HG03066 (cell line): Measurements from ENCODE around the gene NHERF2.
"Not testable (repeated sequence)": the region's sequence is repeated elsewhere in the genome, so short reads cannot be mapped to it uniquely, and the experiment has no call there.

Experiments
- ATAC-seq: cut with Tn5 transposase; IDR thresholded peaks from one replicate; pipeline ENCODE4 v1.9.1; 2021; ENCODE audit warnings: low read depth; ENCODE audit not compliant: unreplicated experiment

NHERF2 gene

DNA sequence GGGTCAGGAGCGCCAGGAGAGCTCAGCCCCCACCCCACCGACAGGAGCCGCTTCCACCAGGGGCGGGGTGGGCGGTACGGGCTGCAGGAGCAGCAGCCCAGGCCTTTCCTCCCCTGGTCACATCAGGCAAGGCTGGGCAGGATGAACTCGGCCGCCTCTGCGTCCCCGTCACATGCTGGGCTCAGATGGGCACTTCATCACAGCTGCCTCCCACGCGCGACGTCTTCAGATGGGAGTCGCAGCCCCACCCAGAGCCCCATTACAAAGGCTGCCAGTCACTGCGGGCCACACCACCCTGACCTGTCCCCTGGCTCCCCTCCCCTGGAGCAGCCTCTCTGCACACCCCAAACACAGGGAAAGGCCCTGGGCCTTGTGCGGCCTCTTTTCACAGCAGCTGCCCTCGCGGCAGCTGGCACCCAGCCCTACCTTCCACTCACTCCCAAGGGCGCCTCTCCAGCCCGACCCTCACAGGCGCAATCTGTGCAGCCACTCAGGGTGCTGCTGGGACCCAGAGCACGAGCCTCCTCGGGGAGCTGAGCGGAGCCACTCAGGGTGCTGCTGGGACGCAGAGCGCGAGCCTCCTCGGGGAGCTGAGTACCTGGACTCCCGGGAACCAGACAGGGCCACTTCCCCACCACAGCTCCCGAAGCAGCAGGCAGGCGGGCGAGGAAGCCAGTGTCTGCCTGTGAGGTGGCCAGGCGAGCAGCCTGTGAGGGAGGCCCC lies 21.7 kb upstream of the NHERF2 start:
- no peak for ATAC-seq

DNA sequence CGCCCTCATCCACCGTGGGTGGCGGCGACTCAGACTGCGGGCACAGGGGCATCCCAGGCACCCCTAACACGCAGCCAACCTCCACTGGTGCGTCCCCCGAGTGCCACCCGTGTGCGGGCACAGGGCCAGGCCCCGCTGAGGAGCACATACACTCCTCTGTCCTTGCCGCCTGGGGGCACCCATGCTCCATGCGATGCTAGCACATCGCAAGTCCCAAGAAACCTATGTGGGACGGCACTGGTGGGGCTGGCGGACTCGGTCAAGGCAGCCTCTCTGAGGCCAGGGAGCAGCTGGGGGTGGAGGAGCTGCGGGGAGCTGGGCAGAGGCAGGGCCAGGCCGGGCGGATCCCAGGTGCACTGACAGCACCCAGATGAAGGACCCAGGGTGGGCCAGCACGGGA lies 21.1 kb upstream of the NHERF2 start:
- ATAC-seq, result no peak

- no peak for ATAC-seq
These were observed 20.4 kb upstream of the NHERF2 start for GRCh38 chr16:2006317-2006716.

DNA sequence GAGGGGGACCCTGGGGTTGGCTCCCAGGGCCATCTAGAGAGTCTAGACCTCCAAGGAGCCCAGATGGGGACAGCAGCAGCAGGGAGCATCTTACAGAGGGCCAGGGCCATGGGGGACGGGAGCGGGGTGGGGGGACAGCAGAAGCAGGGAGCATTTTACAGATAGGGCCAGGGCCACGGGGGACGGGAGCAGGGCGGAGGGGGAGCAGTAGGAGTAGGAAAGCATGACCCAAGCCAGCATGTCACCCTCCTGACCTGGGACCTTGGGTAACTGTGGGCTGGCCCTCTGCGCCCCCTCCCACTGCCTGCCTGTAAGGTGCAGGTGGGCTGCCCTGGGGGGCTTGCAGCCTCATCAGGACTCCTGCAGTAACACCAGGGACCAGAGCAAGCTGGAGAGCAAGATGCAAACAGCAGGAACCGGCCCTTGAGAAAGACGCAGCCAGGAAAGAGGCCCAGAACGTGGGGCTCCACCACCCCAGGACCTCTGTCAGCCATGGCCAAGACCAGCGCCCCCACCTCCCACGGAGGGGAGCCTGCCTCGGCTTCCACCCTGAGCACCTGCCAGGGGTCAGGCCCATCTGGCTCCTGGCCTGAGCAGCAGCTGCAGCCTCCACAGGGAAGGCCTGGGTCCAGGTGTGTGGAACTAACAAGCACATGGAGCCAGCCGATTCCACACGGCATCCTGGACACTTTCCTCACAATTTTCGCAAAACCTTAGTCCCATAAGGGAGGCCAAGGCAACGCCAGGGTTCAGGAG lies 19.4 kb upstream of the NHERF2 start:
- no peak for ATAC-seq

DNA sequence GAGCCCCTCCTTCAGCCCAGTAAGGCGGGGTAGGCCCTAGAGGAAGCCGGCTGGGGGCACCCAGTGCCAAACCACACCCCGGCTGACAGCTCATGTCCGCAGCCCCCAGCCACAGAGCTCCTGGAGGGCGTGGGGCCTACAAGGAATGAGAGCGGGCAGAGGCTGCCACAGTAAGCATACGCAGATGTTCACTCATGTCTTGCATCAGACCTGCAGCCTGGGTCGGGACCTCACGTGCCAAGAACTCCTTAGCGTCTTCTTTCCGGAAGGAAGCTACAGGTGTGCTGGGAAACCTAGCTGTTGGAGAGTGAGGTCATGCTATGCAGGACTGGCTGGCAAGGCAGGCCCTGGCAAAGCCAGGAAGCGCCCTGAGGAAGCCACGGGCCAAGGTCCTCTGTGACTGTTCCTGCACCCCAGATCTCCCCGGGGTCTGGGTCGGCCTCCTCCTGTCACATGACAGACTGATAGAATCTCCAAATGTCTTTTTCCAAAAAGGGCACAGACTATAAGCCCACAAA lies 18.6 kb upstream of the NHERF2 start:
- ATAC-seq, result no peak

DNA sequence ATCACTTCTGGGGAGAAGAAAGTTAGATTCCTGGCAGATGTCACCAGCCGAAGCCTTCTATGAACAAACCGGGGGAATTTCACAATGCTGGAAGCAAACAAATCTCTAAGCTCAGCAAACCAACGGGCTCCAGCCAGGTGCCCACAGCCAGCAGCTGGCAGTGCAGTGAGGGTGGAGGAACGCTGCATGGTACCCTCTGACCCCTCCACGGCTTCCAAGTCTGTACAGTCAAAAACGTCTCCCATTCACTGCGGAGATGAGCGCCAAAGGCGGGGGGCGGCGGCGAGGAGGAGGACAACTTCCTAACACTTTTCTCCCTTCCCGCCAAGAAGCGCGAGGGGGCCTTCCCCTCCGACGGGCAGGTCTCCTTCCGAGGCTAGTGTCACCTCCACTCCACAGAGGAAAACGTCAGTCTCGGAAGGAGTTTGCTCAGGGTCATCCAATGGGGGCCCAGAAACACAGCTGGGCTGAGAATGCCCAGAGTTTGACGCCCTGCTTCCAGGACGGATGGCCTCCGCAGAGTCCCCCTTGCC lies 18.0 kb upstream of the NHERF2 start:
- ATAC-seq, result peak; percentile 15

DNA sequence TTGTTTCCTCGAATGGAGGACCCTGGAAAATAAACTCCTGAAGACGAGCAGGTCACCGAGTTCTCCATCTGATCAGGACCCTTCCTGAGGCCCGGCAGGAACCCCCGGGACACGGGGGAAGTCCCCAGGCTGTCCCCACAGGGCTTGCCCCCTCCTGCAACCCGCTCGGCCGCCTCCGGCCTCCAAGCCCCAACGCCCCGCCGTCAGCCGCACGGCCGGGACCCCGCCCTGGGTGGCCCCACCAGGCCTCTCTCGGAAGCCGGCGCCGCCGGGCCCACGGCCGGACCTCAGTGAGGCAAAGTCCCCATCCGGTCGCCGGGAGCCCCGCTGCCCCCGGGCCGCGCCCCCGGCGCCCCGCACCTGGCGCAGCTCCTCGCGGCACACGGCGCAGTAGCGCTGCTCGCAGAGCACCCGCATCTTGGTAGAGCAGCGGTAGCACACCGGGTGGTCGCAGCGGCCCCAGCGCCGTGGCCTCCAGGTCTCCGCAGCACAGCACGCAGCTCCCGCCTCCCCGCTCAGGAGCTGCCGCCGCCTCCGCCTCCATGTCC lies 17.5 kb upstream of the NHERF2 start:
- ATAC-seq, result peak; percentile 16

DNA sequence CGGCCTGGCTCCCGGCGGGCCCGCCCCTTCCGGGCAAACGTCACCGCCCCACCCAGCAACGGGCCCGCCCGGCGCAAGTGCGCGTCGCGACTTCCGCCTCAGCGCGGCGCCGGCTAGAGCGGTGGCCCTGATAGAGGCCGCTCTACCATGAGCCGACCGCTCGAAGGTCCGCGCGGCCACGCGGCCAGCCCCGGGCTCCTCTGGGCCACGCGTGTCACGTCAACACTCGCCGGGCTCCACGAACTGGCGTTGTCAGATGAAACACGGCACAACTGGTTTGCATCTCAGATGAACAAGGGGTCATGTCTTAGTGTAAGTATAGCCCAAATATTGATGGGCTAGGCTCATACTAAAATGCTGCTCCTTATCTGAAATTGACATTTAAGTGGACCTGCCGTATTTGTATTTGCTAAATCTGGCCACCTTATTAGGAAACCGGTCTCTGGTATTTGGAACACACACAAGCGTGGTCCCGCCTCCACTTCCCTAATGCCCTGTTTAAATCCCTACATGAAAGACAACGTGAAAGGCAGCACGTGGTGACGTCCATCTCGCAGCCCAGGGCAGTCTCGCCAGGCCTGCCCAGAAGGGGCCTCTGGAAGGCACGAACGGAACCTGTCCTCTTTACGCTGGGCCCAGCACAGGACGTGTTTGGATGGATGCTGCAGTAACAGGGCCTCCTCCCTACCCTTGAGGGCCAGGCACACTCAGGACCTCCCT lies 16.8 kb upstream of the NHERF2 start, which contains the start of gene ZNF598:
TSS of gene ZNF598 (minus strand) at position 31 of the 720 bp plus-strand sequence.
- peak; percentile 75 for ATAC-seq

DNA sequence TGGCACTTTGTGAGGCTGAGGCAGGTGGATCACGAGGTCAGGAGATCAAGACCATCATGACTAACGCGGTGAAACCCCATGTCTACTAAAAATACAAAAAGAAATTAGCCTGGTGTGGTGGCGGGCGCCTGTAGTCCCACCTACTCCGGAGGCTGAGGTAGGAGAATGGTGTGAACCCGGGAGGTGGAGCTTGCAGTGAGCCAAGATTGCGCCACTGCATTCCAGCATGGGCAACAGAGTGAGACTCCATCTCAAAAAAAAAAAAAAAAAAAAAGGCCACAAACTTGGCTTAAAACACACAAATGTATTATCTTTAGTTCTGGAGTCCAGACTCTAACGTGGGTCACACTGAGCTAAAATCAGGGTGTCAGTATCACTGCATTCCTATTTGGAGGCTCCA lies 15.0 kb upstream of the NHERF2 start:
- not testable (repeated sequence) for ATAC-seq

DNA sequence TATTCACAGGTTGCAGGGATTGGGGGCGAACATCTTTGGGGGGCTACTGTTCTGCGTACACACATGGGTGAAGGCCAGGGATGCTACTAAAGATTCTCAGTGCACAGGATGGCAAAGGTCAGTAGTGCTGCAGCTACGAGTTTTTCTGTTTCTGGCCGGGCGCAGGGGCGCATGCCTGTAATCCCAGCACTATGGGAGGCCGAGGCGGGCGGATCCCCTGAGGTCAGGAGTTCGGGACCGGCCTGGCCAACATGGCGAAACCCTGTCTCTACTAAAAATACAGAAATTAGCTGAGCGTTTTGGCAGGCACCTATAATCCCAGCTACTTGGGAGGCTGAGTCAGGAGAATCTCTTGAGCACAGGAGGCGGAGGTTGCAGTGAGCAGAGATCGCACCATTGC lies 13.2 kb upstream of the NHERF2 start:
- no peak for ATAC-seq

- no peak for ATAC-seq
These were observed 11.4 kb upstream of the NHERF2 start for GRCh38 chr16:2015117-2015946.

GRCh38 chr16:2015947-2016208 lies 10.8 kb upstream of the NHERF2 start:
- ATAC-seq, result no peak

DNA sequence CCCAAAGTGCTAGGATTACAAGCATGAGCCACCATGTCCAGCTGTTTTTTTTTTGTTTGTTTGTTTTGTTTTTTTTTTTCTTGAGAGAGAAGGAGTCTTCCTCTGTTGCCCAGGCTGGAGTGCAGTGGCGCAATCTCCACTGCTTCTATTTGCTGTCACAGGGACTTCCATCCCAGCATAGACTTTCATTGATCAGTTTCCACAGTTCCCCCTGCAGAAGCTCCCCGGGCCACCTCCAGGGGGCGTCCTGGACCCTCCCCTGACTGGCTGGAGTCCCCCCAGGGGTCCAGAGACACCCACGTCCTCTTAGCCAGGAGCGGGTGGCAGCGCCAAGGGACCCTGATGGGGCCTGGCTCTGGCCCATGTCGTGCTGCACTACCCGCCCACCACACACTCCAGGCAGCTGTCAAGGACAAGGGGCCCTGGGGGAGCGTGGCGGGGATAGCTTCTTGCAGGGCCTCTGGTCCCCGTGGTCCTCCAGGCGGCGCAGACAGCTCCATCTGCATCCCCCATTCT lies 10.2 kb upstream of the NHERF2 start:
- no peak for ATAC-seq

DNA sequence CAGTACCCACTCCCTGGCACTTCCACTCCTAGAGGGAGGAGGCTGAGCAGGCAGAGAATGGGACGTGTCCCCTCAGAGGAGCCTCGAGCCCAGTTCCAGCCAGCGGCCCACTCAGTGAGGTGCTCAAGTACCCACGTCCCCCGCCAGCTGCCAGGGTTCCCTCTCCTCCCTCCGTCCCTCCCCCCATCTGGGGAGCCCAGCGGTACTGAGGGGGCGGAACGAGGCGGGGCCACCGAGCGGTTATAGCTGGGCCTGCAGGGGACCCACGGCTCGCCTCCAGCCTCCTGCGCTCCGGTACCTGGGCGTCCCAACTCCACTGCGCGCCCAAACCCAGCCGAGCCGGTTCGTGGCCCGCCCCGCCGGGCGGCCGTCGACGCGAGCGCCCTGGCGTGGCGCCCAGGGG lies 7.2 kb upstream of the NHERF2 start, which contains the start of gene NPW:
TSS of gene NPW (plus strand) at position 268 of the 403 bp plus-strand sequence.
- no peak for ATAC-seq

GRCh38 chr16:2019921-2020831 lies 6.5 kb upstream of the NHERF2 start:
- ATAC-seq, result no peak

- ATAC-seq, result peak; percentile 18
These were observed 4.0 kb upstream of the NHERF2 start for GRCh38 chr16:2022723-2023091.

- ATAC-seq, result peak; percentile 63
These were observed 3.3 kb upstream of the NHERF2 start for GRCh38 chr16:2023092-2024031.

DNA sequence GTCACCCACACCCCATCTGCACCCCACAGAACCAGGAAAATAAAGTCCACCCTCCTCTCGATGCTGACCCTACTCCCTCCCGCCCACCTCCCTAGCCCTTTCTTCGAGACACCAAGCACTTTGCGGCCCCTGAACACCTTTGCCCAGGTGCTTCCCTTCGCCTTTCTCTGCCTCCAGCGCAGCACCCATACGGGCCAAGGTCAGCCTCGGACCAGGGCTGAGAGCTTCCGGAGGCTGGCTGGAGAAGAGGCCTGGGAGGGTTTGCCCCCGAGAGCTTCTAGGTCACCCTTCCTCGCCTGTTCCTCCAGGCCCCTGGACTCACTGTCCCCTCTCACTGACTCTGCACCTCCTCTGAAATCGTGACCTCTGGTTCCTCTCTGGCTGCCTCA lies 2.7 kb upstream of the NHERF2 start:
- no peak for ATAC-seq
